Erythroblast (primary cell): Measurements from ENCODE around the gene ADAMTS12.
"Not testable (repeated sequence)": the region's sequence is repeated elsewhere in the genome, so short reads cannot be mapped to it uniquely, and the experiment has no call there.

Source experiments
- DNase-seq, 2 experiments: peaks; one replicate each; lab custom pipeline; 2025; lab: John Stamatoyannopoulos, UW
- GATA1 ChIP-seq: IDR thresholded peaks from 2 replicates; pipeline ENCODE4 v1.6.1; 2011; ENCODE audit warnings: low read depth, mild to moderate bottlenecking, control low read depth, low read length, moderate library complexity
- POLR2A ChIP-seq: IDR thresholded peaks from 2 replicates; pipeline ENCODE4 v1.6.1; 2011; ENCODE audit warnings: mild to moderate bottlenecking, low read length

ADAMTS12 gene

DNA sequence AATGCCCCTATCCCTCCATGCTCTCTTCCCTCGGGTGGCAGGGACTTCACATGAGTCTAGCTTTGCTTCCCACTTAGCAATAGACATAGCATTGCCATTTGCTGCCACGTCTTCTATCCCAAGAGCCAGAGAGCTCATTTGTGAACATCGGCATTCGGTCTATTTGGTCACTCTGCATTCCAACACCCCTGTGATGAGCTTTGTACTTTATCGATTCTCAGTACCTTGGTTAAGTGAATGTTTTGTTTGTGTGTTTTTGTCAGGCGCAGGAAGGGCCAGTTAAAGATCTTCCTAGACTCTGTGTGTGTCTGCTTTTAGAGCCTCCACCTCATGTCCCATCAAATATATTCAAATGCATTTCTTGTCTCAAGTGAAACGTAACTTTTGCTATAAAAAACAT is 309.4 kb downstream of the ADAMTS12 start:
- no peak for TF ChIP-seq GATA1
- TF ChIP-seq POLR2A: no peak
- no peak for DNase-seq

DNA sequence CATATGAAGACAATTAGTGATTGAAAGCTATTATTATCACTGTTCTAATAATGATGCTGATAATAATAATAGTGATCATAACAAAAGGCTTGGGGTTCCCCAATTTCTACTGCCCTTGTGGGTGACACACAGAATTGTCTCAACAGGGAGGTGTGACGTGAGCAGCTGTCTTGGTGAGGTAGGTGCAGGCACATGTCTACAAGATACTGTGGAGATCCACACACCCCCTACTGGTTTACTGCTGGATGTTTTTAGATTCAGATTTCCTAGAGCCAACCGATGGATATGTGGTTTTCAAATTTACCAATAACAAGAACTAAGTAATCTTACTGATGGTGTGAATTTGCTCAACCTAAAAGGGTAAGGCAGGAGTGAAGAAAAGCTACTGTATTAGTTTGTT is 312.0 kb downstream of the ADAMTS12 start:
- TF ChIP-seq POLR2A: no peak
- no peak for TF ChIP-seq GATA1
- no peak for DNase-seq

DNA sequence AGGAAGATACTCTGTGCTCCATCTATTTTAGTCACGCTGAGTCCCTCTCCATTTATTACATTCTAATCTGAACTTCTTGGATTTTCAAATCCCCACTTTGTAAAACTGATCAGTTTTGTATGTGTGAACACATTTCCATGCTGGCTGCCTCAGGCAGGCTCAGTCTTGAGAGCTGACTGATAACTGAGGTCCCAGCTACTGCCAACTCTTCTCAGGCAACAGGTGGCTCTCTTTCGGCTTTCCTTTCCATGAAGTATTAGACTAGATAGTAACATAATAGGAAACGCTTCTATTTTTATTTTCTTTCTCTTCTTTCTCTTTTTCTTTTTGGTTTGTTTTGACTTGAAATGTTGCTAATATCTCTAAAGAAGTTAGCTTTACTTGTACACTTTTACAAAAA is 312.6 kb downstream of the ADAMTS12 start:
- DNase-seq: no peak

DNA sequence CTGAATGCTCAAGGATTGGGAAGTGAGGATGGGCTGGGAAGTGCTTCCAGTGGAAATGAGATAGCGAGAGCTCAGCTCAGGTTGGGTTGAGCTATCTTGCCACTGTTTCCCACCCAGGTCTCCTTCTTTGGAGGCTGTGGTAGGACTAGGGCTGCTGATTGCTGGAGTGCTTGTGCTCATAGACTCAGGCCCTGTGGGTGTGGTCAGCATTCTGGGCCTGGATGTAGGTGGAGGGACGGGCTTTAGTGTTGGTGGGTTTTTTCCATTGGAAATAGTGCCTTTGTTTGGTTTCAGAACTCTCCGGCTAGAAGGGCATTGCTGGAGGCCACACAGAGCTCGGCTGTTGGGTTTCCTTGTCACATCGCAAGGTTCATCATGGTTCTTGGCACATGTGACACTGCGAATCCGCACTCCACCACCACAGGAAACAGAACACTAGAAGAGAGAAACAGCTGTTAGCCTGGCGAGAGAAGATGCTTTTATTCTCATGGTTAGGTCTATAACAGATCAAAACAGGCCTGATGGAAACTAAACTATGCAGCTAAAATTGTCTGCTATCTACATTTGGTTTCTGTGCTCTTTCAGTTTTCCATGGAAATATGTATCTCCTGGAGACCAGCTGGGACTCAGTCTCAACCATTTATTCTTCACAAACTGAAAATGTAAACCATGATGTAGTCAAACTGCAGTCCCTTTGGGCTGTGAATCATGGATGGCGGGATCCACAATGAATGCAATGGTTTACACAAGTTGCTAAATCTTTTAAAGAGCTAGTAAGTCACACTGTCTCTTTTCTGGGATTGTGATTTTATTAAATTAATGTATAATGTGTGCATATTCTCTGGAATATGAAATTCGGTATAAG is 314.8 kb downstream of the ADAMTS12 start:
- no peak for DNase-seq
- TF ChIP-seq POLR2A (no peak), GATA1 (no peak)

More for the DNA sequence above, 312.6 kb downstream of the ADAMTS12 start:
- TF ChIP-seq GATA1 (no peak), POLR2A (no peak)

DNA sequence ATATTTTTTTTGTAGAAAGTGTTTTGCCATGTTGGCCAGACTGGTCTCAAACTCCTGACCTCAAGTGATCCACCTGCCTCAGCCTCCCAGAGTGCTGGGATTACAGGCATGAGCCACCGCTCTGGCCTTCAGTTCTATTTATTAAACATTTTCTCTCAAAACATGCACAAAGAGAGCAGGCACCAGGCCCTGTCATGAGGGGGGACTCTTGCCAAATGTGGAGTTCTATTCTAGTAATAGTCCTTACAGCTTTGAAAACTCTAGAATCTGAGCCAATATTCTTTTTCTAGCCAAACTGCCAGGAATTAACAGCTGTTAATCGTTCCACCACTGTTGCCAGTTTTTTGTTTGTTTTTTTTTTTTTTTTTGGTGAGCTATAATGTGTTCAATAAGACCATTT is 326.5 kb downstream of the ADAMTS12 start:
- no peak for TF ChIP-seq GATA1
- no peak for TF ChIP-seq POLR2A
- DNase-seq: no peak

DNA sequence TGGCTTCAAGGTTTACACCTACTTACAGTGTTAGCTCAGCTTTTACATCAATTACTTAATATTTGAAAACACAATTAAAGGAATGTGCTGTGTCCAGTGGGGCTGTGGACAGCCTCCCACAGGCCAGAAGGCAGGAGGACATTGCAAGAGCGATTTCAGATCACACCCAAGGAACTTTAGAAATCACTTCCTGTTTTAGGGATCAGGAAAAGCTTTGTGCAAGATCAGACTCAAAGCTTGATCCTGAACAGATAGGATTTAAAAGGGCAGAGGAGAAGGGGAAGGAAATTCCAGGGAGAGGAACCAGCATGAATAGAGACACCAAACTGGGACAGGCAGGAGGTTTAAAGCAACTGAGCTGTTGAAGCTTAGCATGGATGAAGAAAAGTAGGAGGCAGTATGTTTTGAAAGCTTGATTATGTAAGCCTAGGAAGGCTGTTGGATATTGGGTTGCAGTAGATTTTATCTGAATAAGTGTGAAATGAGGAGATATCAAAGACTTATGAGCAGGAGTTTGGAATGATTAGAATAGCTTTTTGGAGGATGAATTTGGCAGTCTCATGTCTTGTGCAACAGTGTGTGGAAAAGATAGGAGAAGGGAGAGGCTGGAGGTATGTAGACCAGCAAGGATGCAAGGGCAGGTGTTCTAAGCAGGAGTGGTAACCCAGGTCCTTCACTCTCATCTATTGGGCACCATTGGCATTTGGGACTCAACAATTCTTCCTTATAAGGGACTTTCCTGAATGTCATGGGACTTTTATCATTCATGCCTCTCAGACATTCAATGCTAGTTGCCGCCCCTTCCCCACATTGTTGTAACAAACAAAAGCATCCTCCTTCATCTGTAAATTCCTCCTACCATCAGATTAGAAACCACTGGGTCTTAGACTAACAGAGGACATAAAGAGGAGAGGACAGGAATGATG is 327.5 kb downstream of the ADAMTS12 start:
- no peak for TF ChIP-seq POLR2A
- TF ChIP-seq GATA1: no peak
- DNase-seq: no peak

DNA sequence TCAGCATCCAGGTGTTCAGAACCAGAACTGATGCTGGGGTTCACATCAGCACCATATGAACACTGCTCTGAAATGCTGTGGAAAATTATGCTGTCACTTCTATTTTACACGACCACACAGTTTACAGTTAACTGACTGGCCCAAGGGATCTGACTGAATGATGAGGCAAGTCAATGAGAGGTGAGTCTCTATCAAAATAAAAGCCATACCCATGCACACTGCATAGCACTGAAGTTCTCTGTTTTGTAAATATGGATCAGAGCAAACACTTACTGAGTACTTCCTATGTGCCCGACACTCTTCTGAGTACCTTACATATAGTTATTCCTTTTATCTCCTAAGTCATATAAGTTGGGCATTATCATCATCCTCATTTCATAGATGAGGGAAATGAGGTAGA is 328.3 kb downstream of the ADAMTS12 start:
- no peak for TF ChIP-seq GATA1
- DNase-seq: no peak

DNA sequence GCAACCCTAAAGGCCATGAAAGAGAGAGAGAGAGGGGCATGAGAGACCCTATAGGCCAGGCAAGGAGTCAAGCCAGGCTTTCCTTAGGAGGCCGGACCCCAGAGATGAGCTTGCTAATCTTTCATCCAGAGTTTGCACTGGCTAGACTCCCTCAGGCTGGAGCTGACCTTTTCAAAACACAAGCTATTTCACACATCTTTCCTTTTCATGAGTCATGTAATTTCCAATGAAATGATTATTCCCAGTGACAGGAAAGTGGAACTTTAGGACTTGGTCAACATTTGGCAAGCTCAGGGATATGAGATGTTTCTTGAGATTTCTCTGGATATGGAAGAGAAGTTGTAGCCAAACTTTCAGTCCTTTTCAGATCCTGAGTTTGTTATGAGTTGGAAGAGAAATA is 333.3 kb downstream of the ADAMTS12 start:
- no peak for TF ChIP-seq POLR2A
- no peak for TF ChIP-seq GATA1

DNA sequence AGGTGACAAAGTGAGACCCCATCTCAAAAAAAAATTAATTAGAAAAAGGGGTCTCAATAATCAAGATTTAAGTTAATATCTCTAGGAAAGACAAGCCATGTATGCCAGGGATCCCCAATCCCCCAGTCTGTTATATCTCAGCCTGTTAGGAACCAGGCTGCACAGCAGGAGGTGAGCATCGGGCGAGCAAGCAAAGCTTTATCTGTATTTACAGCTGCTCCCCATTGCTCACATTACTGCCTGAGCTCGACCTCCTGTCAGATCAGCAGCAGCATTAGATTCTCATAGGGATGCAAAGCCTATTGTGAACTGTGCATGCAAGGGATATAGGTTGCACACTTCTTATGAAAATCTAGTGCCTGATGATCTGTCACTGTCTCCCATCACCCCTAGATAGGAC is 334.2 kb downstream of the ADAMTS12 start:
- no peak for DNase-seq
- TF ChIP-seq GATA1 (no peak), POLR2A (no peak)

More for the DNA sequence above, 333.3 kb downstream of the ADAMTS12 start:
- DNase-seq: no peak

DNA sequence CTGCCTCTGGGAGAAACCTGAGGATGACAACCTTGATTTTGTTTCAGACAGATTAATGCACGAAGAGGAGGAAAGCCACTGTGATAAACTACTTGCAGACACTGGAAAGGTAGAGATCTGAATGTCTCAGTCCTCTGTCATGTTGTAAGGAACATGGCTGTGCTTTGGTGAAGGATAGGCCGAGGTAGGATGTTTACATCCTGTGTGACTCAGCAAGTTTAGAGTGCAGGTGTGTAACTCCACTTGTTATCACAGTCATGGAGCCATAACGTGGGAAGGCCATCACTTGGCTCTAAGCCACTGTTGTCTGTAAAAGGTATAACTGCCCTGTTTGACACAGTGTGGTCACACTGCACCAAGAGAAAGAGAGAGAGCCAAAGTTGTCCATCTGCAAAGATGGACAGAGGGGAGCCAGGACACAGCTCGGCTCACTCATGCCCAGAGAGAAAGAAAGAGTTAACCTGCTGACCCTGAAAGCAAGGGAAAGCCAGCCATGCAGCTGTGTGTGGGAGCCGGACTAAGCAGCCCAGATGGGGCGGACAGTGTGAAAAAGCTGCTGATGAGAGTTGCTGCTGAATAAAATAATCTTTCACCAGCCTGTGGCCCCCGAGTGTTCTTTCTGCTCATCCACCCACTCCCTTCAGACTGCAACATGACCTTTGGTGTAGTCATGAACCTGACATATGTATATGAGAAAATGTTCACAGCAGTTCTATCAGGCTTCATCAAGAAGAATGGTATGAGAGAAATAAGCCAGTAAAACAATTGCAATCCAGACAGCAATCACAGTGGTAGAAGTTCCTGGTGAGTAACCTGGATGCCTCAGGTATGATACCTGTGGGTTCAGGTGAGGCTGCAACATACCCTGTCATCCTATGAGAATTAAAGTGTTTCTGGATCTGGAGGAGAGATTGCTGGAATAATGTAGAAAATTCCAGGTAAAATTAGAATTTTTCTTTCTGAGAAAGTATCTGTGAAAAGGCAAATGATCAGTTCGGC is 335.2 kb downstream of the ADAMTS12 start:
- TF ChIP-seq GATA1 (no peak), POLR2A (no peak)
- no peak for DNase-seq

DNA sequence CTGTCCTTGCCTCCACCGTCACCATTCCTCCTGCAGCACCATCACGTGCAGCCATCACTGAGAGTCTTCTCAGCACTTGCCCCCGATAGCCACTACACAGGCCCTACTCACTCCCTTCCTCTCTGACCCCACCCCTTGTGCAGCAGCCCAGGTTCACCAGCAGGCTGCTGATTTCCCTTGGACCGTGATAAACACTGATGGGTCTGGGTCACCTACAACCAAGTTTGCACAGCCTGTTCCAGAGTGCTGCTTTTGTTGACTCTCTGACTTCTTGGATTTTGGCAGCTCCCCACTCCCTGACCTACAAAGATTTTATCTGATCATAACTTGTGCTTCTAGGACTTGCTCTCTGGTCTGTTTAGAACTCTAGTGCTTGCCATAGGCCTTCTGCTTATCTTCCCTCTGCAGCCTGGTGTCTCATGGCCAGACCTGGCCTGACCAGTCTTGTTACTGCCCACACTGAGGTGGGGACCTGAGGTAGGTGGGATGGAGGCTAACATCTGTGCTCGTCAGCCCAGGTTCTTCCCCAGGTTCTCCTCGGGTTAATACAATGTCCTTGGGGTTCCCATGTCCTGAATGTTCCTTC is 341.7 kb downstream of the ADAMTS12 start:
- DNase-seq: no peak
- no peak for TF ChIP-seq POLR2A

DNA sequence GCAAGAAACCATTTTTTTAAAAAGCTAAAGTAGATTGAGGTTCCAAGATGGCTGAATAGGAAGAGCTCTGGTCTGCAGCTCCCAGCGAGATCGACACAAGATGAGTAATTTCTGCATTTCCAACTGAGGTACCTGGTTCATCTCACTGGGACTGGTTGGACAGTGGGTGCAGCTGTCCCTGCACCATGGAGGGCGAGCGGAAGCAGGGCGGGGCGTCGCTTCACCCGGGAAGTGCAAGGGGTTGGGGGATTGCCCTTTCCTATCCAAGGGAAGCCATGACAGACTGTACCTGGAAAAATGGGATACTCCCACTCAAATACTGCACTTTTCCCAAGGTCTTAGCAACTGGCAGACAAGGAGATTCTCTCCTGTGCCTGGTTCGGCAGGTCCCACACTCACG is 352.0 kb downstream of the ADAMTS12 start:
- not testable (repeated sequence) for DNase-seq

DNA sequence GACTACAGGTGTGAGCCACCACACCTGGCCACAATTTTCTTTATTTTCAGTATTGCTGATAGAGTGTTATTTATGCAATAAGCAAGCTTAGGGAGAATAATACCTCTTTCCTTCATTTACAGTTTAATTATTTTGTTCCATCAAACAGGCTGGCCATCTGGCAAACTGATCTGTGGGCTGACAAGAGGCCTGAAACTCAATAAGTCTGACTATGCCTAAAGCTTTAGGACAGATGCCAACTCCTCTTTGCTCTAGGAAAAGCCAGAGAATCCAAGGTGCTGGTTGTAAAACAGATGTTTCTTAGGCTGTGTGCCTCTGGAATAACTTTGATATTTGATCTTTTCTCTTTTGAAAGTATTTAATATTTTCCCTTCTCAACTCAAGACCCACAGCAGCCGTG is 352.6 kb downstream of the ADAMTS12 start:
- no peak for DNase-seq
- TF ChIP-seq POLR2A: no peak
- no peak for TF ChIP-seq GATA1
